Measurements from ENCODE around the gene FARP1.

- TF ChIP-seq CTCF (IDR thresholded peaks at IDR 0.05; ENCODE audit: low read depth, low read length, poor library complexity, severe bottlenecking) (no peak), EZH2phosphoT487 (IDR thresholded peaks at IDR 0.05; ENCODE audit: borderline replicate concordance, low read length) (no peak)
Observed at GRCh38 chr13:98240135-98240534, 97.2 kb downstream of the FARP1 start.

Measured in DOHH2 (cell line).